ENCODE results near the gene PBRM1.

- TF ChIP-seq CTCF (IDR thresholded peaks at IDR 0.05 in 2 of 3, conservative IDR thresholded peaks at IDR 0.05 in 1 of 3; ENCODE audit: borderline replicate concordance in 1 of 3, insufficient read depth in 1 of 3, low read depth in 2 of 3, low read length in 2 of 3) (no peak), POLR2A (IDR thresholded peaks at IDR 0.05; ENCODE audit: borderline replicate concordance, extremely low read depth, insufficient read depth, insufficient read length) (no peak), EZH2phosphoT487 (IDR thresholded peaks at IDR 0.05; ENCODE audit: borderline replicate concordance) (no peak)
Measured at GRCh38 chr3:52670621-52671521, 14.8 kb downstream of the PBRM1 start.

Measured in HCT116 (cell line).